Liver (tissue), 3 donors: ENCODE results near the gene SOWAHA.

Experiments
- JUND ChIP-seq, 2 donors: IDR thresholded peaks; 2 replicates each; pipeline ENCODE4 v1.6.1; 2016; ENCODE audit warnings: antibody characterized with exemption in 2 of 2
- NR2F2 ChIP-seq: IDR thresholded peaks from 2 replicates; pipeline ENCODE4 v1.6.1; 2016; ENCODE audit warnings: antibody characterized with exemption
- SP1 ChIP-seq: IDR thresholded peaks from 2 replicates; pipeline ENCODE4 v1.6.1; 2018; ENCODE audit warnings: antibody characterized with exemption, mild to moderate bottlenecking
- TAF1 ChIP-seq: conservative IDR thresholded peaks from 2 replicates; pipeline ENCODE4 v1.6.1; 2016; ENCODE audit warnings: antibody characterized with exemption, mild to moderate bottlenecking
- TF ChIP-seq, protein P1 (sequence below): fragments of 150-350 bp; IDR thresholded peaks from 2 replicates; pipeline ENCODE4 v1.5.1; 2017; ENCODE audit warnings: improper control_type of control experiment, low read depth, low read length; ENCODE audit not compliant: missing input control
- TF ChIP-seq, protein P2 (sequence below): IDR thresholded peaks from 2 replicates; pipeline ENCODE4 v1.6.1; 2016; ENCODE audit warnings: antibody characterized with exemption, mild to moderate bottlenecking
- donor health status: healthy.
- donor health status: healthy.

DNA sequence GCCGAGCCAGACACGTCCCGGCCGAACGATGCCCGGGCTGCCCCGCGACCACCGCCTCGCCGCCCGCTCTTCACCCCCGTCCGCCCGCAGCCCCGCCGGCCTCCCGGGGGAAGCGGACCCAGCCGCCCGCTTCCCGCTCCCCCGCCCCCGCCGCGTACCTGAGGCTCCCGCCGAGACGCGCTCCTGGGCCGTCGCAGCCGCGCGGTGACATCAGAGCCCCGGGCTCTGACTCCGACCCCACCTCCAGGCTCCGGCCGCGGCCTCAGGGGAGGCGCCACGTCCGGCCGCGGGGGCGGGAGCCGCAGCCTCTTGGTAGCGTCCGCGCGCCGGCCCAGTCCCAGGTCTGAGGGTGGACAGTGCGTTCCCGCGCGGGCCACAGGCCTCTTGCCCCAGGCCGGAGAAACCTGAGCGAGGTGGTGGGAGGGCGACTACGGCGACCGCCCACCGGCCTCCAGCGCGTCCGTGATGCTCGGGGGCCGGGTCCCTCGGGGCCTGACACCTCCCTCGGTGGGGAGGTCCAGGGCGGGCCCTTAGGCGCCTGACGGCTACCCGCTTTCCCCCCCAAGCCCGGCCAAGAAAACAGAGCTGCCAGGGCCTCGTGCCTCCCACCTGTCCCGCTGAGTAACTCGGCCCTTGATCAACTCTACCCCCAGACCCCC, 17.5 kb downstream of the SOWAHA start, which contains the start of gene SHROOM1:
- TF ChIP-seq TAF1 (peak; percentile 59), SP1 (peak; percentile 39), NR2F2 (no peak), JUND (IDR thresholded peaks at IDR 0.05) (no peak)
- TF ChIP-seq, protein P1, sequence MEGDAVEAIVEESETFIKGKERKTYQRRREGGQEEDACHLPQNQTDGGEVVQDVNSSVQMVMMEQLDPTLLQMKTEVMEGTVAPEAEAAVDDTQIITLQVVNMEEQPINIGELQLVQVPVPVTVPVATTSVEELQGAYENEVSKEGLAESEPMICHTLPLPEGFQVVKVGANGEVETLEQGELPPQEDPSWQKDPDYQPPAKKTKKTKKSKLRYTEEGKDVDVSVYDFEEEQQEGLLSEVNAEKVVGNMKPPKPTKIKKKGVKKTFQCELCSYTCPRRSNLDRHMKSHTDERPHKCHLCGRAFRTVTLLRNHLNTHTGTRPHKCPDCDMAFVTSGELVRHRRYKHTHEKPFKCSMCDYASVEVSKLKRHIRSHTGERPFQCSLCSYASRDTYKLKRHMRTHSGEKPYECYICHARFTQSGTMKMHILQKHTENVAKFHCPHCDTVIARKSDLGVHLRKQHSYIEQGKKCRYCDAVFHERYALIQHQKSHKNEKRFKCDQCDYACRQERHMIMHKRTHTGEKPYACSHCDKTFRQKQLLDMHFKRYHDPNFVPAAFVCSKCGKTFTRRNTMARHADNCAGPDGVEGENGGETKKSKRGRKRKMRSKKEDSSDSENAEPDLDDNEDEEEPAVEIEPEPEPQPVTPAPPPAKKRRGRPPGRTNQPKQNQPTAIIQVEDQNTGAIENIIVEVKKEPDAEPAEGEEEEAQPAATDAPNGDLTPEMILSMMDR = no peak
- TF ChIP-seq, protein P2, sequence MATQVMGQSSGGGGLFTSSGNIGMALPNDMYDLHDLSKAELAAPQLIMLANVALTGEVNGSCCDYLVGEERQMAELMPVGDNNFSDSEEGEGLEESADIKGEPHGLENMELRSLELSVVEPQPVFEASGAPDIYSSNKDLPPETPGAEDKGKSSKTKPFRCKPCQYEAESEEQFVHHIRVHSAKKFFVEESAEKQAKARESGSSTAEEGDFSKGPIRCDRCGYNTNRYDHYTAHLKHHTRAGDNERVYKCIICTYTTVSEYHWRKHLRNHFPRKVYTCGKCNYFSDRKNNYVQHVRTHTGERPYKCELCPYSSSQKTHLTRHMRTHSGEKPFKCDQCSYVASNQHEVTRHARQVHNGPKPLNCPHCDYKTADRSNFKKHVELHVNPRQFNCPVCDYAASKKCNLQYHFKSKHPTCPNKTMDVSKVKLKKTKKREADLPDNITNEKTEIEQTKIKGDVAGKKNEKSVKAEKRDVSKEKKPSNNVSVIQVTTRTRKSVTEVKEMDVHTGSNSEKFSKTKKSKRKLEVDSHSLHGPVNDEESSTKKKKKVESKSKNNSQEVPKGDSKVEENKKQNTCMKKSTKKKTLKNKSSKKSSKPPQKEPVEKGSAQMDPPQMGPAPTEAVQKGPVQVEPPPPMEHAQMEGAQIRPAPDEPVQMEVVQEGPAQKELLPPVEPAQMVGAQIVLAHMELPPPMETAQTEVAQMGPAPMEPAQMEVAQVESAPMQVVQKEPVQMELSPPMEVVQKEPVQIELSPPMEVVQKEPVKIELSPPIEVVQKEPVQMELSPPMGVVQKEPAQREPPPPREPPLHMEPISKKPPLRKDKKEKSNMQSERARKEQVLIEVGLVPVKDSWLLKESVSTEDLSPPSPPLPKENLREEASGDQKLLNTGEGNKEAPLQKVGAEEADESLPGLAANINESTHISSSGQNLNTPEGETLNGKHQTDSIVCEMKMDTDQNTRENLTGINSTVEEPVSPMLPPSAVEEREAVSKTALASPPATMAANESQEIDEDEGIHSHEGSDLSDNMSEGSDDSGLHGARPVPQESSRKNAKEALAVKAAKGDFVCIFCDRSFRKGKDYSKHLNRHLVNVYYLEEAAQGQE = peak; percentile 86
